ENCODE results near the gene EYA2.
"Not testable (repeated sequence)": the region's sequence is repeated elsewhere in the genome, so short reads cannot be mapped to it uniquely, and the experiment has no call there.

EYA2 gene

GRCh38 chr20:46930640-46931339 lies 36.1 kb downstream of the EYA2 start:
- Histone ChIP-seq H3K4me1 (ENCODE audit: insufficient read depth, low read length) (no peaks in the 10 kb centered on the region; the same call in 1 of the 2 replicates), H3K36me3 (ENCODE audit: insufficient read depth, low read length) (no peaks in the 10 kb centered on the region), H3K9ac (ENCODE audit: low read depth, low read length) (no peak overlapping the region), H3K9me3 (ENCODE audit: control insufficient read depth, insufficient read depth, low read length) (peaks cover 6% of the 10 kb centered on the region; the same call in 1 of the 2 replicates)

DNA sequence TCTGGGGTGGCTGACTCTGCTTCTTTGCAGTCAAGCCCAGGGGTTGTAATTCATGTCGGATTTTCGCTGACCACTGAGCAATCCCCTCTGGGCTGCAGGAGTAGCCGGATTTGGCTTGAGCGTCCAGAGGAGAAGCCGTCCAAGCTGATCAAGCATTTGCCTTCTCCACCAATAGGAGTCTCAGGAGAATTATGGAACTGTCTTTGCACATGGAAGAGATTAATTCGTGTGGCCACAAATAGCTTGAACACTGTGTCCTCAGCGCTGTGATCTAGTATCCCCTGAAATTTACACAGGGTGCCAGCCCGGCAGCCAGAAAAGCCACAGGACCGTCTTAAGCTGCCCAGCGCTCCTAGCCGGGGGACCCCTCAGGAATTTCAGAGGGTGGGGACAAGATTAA lies 37.1 kb downstream of the EYA2 start:
- Histone ChIP-seq H3K9ac (ENCODE audit: low read depth, low read length) (no peak overlapping the region), H3K9me3 (ENCODE audit: control insufficient read depth, insufficient read depth, low read length) (peaks cover 6% of the 10 kb centered on the region; the same call in 1 of the 2 replicates), H3K36me3 (ENCODE audit: insufficient read depth, low read length) (no peaks in the 10 kb centered on the region), H3K4me1 (ENCODE audit: insufficient read depth, low read length) (no peaks in the 10 kb centered on the region; the same call in 1 of the 2 replicates)

GRCh38 chr20:46932439-46932838 lies 37.8 kb downstream of the EYA2 start:
- not testable (repeated sequence) for H3K9me3 ChIP-seq (ENCODE audit: control insufficient read depth, insufficient read depth, low read length); H3K36me3 ChIP-seq (ENCODE audit: insufficient read depth, low read length); H3K9ac ChIP-seq (ENCODE audit: low read depth, low read length); H3K4me1 ChIP-seq (ENCODE audit: insufficient read depth, low read length)

DNA sequence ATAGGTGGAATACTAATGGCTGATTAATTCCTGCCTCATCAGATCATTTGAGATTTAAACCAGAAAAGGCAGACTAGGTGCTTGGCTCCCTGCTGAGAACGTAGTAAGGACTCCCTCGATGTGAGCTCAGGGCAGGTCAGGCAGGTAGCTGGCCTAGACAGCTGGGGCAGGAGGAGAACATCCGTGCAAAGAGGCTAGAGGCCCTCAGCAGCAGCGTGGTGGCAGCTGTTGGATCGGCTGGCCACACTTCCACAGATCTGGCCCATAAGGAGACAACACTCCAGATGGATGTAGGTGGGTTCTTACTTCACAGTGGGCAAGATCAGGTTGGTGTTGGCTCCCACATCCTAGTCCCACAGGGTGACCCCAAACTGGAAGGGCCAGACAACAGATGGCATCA lies 38.5 kb downstream of the EYA2 start:
- no peaks in the 10 kb centered on the region for H3K9me3 ChIP-seq (ENCODE audit: control insufficient read depth, insufficient read depth, low read length)
- H3K36me3 ChIP-seq (ENCODE audit: insufficient read depth, low read length): no peaks in the 10 kb centered on the region
- H3K9ac ChIP-seq (ENCODE audit: low read depth, low read length): no peak overlapping the region
- no peaks in the 10 kb centered on the region; the same call in 1 of the 2 replicates for H3K4me1 ChIP-seq (ENCODE audit: insufficient read depth, low read length)

GRCh38 chr20:46934746-46935287 lies 40.2 kb downstream of the EYA2 start:
- Histone ChIP-seq H3K9me3 (ENCODE audit: control insufficient read depth, insufficient read depth, low read length) (no peaks in the 10 kb centered on the region), H3K36me3 (ENCODE audit: insufficient read depth, low read length) (no peaks in the 10 kb centered on the region), H3K4me1 (ENCODE audit: insufficient read depth, low read length) (no peaks in the 10 kb centered on the region), H3K9ac (ENCODE audit: low read depth, low read length) (no peak overlapping the region)

DNA sequence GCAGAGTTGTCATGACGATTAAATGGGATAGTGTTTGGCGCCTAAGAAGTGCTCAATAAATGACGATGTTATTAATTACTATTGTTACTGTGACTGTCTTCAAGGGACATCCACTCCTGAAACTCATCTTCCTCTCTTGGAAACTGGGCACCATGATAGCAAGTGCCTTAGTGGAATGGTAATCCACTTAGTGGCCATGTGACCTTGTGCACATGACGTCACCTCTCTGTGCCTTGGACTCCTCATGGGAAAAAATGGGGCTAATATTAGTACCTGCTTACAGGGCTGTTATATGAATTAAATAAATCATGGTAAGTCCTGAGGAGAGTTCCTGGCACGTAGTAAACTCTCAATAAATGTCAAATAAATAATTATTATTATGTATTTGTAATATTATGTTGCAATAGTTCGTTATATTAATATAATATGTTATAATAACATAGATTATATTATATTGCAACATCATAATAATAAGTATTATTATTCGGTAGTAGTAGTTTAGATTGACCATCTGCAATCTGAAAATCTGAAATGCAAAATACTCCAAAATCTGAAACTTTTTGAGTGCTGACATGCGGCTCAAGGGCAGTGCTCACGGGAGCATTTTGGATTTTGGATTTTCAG lies 40.9 kb downstream of the EYA2 start:
- no peaks in the 10 kb centered on the region for H3K4me1 ChIP-seq (ENCODE audit: insufficient read depth, low read length)
- no peak overlapping the region for H3K9ac ChIP-seq (ENCODE audit: low read depth, low read length)
- no peaks in the 10 kb centered on the region for H3K9me3 ChIP-seq (ENCODE audit: control insufficient read depth, insufficient read depth, low read length)
- H3K36me3 ChIP-seq (ENCODE audit: insufficient read depth, low read length): no peaks in the 10 kb centered on the region

- H3K4me1 ChIP-seq (ENCODE audit: insufficient read depth, low read length): no peaks in the 10 kb centered on the region
- no peak overlapping the region for H3K9ac ChIP-seq (ENCODE audit: low read depth, low read length)
- no peaks in the 10 kb centered on the region for H3K36me3 ChIP-seq (ENCODE audit: insufficient read depth, low read length)
- no peaks in the 10 kb centered on the region for H3K9me3 ChIP-seq (ENCODE audit: control insufficient read depth, insufficient read depth, low read length)
Observed at GRCh38 chr20:46936415-46937156, 41.9 kb downstream of the EYA2 start.

DNA sequence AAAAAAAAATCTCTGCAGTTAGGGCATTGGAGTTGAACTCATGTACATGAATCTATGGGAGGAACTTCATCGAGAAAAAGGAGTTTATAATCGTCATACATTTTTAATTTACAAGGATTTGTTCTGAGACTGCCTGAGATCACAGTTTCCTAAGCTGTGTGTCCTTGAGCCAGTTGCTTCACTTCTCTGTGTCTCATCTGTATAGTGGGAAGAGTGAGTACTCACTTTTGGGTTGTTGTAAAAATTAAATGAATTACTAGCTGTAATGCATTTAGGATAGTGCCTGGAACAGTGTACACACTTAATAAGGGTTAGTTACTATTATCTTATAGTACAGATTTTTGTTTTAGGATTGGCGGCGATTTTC lies 42.5 kb downstream of the EYA2 start:
- H3K36me3 ChIP-seq (ENCODE audit: insufficient read depth, low read length): no peaks in the 10 kb centered on the region
- H3K9ac ChIP-seq (ENCODE audit: low read depth, low read length): no peak overlapping the region
- H3K9me3 ChIP-seq (ENCODE audit: control insufficient read depth, insufficient read depth, low read length): no peaks in the 10 kb centered on the region
- no peaks in the 10 kb centered on the region for H3K4me1 ChIP-seq (ENCODE audit: insufficient read depth, low read length)

DNA sequence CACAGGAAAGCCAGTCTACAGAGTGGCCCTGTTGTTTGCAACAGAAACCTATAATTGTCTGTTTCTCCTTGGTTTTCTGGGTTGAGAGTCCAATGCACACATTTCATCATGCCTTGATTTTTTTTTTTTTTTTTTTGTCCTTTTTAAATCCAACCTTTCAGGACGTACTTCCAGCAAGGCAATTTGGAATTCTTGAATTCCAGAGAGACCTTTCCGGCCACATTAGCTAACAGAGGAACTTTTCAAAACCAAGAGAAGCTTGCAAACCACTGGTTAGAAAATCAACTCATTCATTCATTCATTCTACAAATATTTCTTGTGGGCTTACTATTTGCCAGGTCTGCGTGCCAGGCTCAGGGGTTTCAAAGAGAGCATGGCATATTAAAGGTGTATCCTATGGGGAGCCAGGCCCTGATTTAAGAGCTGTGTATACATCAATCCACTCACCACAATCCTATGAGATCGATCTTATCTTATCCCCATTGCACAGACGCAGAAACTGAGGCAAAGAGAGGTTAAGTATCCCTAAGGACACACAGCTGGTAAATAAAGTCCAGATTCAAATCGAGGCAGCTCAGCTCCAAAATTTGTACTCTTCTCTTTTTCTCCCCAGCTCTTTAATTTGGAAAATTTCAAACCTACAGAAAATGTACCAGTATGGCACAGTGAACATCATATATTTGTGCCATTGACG lies 43.0 kb downstream of the EYA2 start:
- Histone ChIP-seq H3K9ac (ENCODE audit: low read depth, low read length) (no peak overlapping the region), H3K4me1 (ENCODE audit: insufficient read depth, low read length) (no peaks in the 10 kb centered on the region), H3K9me3 (ENCODE audit: control insufficient read depth, insufficient read depth, low read length) (no peaks in the 10 kb centered on the region), H3K36me3 (ENCODE audit: insufficient read depth, low read length) (no peaks in the 10 kb centered on the region)

DNA sequence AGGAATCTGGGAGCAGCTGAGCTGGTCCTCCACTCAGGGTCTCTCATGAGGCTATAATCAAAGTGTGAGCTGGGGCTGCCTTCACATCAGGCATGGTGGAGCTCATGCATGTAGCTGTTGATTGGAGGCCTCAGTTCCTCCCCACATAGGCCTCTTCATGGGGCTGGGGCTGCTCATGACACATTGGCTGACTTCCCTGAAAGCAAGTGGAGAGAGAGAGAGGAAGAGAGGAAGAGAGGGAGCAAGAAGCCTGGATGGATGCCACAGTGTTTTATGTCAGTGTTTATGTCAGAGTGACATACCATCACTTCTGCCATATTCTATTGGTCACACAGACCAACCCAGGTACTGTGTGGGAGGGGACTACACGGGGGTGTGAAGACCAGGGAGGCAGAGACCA lies 43.8 kb downstream of the EYA2 start:
- Histone ChIP-seq H3K9ac (ENCODE audit: low read depth, low read length) (no peak overlapping the region), H3K36me3 (ENCODE audit: insufficient read depth, low read length) (no peaks in the 10 kb centered on the region), H3K4me1 (ENCODE audit: insufficient read depth, low read length) (no peaks in the 10 kb centered on the region), H3K9me3 (ENCODE audit: control insufficient read depth, insufficient read depth, low read length) (no peaks in the 10 kb centered on the region)

DNA sequence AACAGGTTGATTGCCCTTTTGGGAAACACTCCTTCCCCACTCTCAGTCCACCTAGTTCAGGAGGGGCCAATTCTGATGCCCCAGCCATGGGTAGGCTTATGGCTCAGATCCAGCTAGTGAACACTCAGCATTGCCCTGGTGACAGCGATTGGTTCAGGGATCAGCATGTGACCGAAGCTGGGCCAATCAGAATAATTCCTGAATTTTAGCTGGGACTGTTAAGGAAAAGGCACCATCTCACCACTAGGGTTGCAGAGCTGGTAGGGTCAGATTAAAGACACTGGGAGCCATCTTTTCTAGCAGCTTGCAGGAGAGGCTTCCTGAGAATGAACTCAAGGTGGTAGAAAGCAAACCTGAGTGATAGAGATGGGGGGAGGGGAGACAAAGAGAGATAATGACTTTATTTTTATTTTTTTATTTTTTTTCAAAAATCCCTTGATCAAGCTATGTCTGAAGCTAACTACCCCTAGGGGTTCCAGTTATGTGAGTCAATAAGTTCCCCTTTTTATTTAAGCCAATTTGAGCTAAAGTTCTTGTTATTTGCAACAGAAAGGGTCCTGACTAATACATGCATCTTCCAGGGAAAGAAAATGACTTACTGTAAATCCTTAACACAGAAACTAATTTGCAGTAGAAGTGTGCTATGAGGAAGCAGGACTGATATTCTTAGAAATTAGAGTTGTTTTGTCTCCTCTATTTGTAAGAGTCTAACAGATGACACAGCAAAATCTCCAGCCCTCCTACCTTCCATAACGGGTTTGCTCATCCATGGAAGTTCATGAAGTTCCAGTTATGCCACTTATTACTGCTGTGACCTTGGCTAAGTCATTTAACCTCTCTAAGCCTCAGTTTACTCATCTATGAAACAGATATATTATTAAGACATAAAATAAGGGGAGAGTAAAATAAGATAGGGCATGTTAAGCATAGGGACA lies 44.7 kb downstream of the EYA2 start:
- no peak overlapping the region for H3K9ac ChIP-seq (ENCODE audit: low read depth, low read length)
- no peaks in the 10 kb centered on the region for H3K4me1 ChIP-seq (ENCODE audit: insufficient read depth, low read length)
- H3K36me3 ChIP-seq (ENCODE audit: insufficient read depth, low read length): no peaks in the 10 kb centered on the region
- no peaks in the 10 kb centered on the region for H3K9me3 ChIP-seq (ENCODE audit: control insufficient read depth, insufficient read depth, low read length)

- Histone ChIP-seq H3K4me1 (ENCODE audit: insufficient read depth, low read length) (peaks cover 6% of the 10 kb centered on the region; the same call in 1 of the 2 replicates), H3K9ac (ENCODE audit: low read depth, low read length) (no peak overlapping the region), H3K9me3 (ENCODE audit: control insufficient read depth, insufficient read depth, low read length) (no peaks in the 10 kb centered on the region), H3K36me3 (ENCODE audit: insufficient read depth, low read length) (no peaks in the 10 kb centered on the region)
Observed at GRCh38 chr20:46940616-46941015, 46.0 kb downstream of the EYA2 start.

DNA sequence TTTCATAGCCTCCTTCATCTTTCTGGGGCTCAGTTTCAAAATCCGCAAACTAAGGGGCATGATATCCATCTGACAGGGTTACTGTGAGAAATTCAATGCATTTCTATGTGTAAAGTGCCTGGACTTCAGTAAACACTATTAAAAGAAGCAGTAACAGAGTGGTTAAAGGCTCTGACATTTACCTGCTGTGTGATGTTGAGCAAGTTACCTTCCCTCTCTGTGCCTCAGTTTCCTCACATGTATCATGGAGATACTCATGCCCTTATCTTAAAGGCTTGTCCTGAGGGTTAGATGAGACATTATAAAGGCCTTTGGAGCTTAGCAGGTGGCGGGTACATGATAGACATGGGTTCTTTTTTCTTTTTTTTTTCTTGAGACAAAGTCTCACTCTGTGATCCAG lies 46.8 kb downstream of the EYA2 start:
- H3K36me3 ChIP-seq (ENCODE audit: insufficient read depth, low read length): no peaks in the 10 kb centered on the region
- no peak overlapping the region for H3K9ac ChIP-seq (ENCODE audit: low read depth, low read length)
- peaks cover 12% of the 10 kb centered on the region for H3K4me1 ChIP-seq (ENCODE audit: insufficient read depth, low read length)
- no peaks in the 10 kb centered on the region for H3K9me3 ChIP-seq (ENCODE audit: control insufficient read depth, insufficient read depth, low read length)
